ENCODE measurements around the gene SZRD1.

GRCh38 chr1:16406868-16407267 is 39.8 kb downstream of the SZRD1 start:
- TF ChIP-seq CTCF (IDR thresholded peaks at IDR 0.05) (no peak), POLR2A (IDR thresholded peaks at IDR 0.05) (no peak)
